Natural killer cell (primary cell): Measurements from ENCODE around the gene FRS2. TPM values are rescaled to one million over a fixed set of nuclear protein-coding genes. Genes with fewer than 3 reads are reported as not detected.

Source experiments
- ATAC-seq, 3 donors: fragments of 150-1000 bp in 2 of 3; fragments of 200-7000 bp in 1 of 3; cut with Tn5 transposase; 1 replicate in 1 of 3; 2 replicates in 2 of 3; pipeline ENCODE4 v1.10.0; 2021; ENCODE audit warnings: mild to moderate bottlenecking in 2 of 3, moderate library complexity in 2 of 3
- DNase-seq, 2 donors: peaks; one replicate each; pipeline versions ENCODE4 v3.0.0 to v3.0.0-alpha.2; 2013 to 2021; ENCODE audit warnings: mixed read lengths in 1 of 2
- H3K27ac ChIP-seq: one replicate; pipeline ENCODE4 v1.5.1; 2013; ENCODE audit warnings: mild to moderate bottlenecking, low read length
- H3K27me3 ChIP-seq: one replicate; pipeline ENCODE4 v1.6.1; 2013; ENCODE audit warnings: low read length; ENCODE audit not compliant: control insufficient read depth, insufficient read depth
- H3K36me3 ChIP-seq: one replicate; pipeline ENCODE4 v1.6.1; 2013; ENCODE audit warnings: low read length; ENCODE audit not compliant: control insufficient read depth, insufficient read depth
- H3K4me1 ChIP-seq: one replicate; pipeline ENCODE4 v1.6.1; 2013; ENCODE audit warnings: low read length; ENCODE audit not compliant: control insufficient read depth, insufficient read depth
- H3K4me3 ChIP-seq: one replicate; pipeline ENCODE4 v1.5.1; 2013; ENCODE audit warnings: low read length
- H3K9me3 ChIP-seq: one replicate; pipeline ENCODE4 v1.6.1; 2013; ENCODE audit warnings: low read length; ENCODE audit not compliant: control insufficient read depth, insufficient read depth
- H3K27ac Mint-ChIP-seq, 2 donors: one replicate each; pipeline ENCODE4 v1.8.0; 2022; ENCODE audit warnings: mild to moderate bottlenecking in 2 of 2, mixed read lengths in 2 of 2, moderate library complexity in 1 of 2
- H3K27me3 Mint-ChIP-seq, 2 donors: one replicate each; pipeline ENCODE4 v1.8.0; 2022; ENCODE audit warnings: low read depth in 2 of 2, mixed read lengths in 2 of 2
- H3K36me3 Mint-ChIP-seq: one replicate; pipeline ENCODE4 v1.8.0; 2022; ENCODE audit warnings: mixed read lengths
- H3K4me1 Mint-ChIP-seq, 2 donors: one replicate each; pipeline ENCODE4 v1.8.0; 2022; ENCODE audit warnings: mixed read lengths in 2 of 2
- H3K4me3 Mint-ChIP-seq: one replicate; pipeline ENCODE4 v1.8.0; 2022; ENCODE audit warnings: mild to moderate bottlenecking, moderate library complexity, mixed read lengths
- H3K9me3 Mint-ChIP-seq, 2 donors: one replicate each; pipeline ENCODE4 v1.8.0; 2022; ENCODE audit warnings: mixed read lengths in 2 of 2
- CTCF ChIP-seq: fragments of 200-600 bp; IDR thresholded peaks from one replicate; pipeline ENCODE4 v1.8.0; 2022; ENCODE audit warnings: antibody characterized with exemption
- WGBS: methylation state at CpG from one replicate; pipeline ENCODE4 v1.1.7; 2013; ENCODE audit warnings: missing lambda C conversion rate; ENCODE audit not compliant: insufficient coverage; 5-methylcytosine and 5-hydroxymethylcytosine counted together
- intact Hi-C: fragments of 100-400 bp; cut with micrococcal nuclease; formaldehyde crosslinking; loops from one replicate; pipeline ENCODE4 v1.14.2; 2022
- total RNA-seq, 4 donors: library from RNA; stranded (reverse); fragments of 120-200 nt in 1 of 4; gene quantifications; one replicate each; pipeline versions ENCODE4 v1.2.3 to v1.2.4, GENCODE V29; 2013 to 2022

FRS2 gene
- total RNA-seq, 3 donors from 2014 or later (not counting 1 experiment from before 2014, with no cell fraction given) = 25.6 to 33.8 (median 28.2) TPM

GRCh38 chr12:69579029-69579428, 108.8 kb downstream of the FRS2 start:
- ATAC-seq (no peak), DNase-seq (no peak)
- H3K27me3 Mint-ChIP-seq = no peaks in the 10 kb centered on the region
- intact Hi-C loops = no loop called here
- no peak overlapping the region for H3K27ac ChIP-seq
- H3K4me3 ChIP-seq = no peak overlapping the region
- H3K9me3 Mint-ChIP-seq = no peaks in the 10 kb centered on the region
- H3K4me1 Mint-ChIP-seq = no peaks in the 10 kb centered on the region
- no peak overlapping the region for H3K27ac Mint-ChIP-seq
- no peak overlapping the region for H3K4me3 Mint-ChIP-seq
- WGBS = 40% methylated on average over 2 of the region's 4 CpGs
- no peaks in the 10 kb centered on the region for H3K27me3 ChIP-seq
- H3K4me1 ChIP-seq = no peaks in the 10 kb centered on the region
- H3K36me3 ChIP-seq = peaks cover 15% of the 10 kb centered on the region
- H3K9me3 ChIP-seq = no peaks in the 10 kb centered on the region
- no peak for TF ChIP-seq CTCF
- H3K36me3 Mint-ChIP-seq = peaks cover 17% of the 10 kb centered on the region

GRCh38 chr12:69580074-69580473, 109.9 kb downstream of the FRS2 start:
- no peak for TF ChIP-seq CTCF
- no peaks in the 10 kb centered on the region for H3K27me3 Mint-ChIP-seq
- Histone ChIP-seq H3K9me3 (no peaks in the 10 kb centered on the region), H3K27me3 (no peaks in the 10 kb centered on the region), H3K4me1 (no peaks in the 10 kb centered on the region), H3K27ac (no peak overlapping the region), H3K36me3 (peaks cover 5% of the 10 kb centered on the region), H3K4me3 (no peak overlapping the region)
- ATAC-seq = peak in 1 of 3 donors; percentile 32
- no peak overlapping the region for H3K4me3 Mint-ChIP-seq
- no peak for DNase-seq
- H3K4me1 Mint-ChIP-seq = no peaks in the 10 kb centered on the region
- WGBS = 100% methylated on average over 1 of the region's 1 CpG
- H3K27ac Mint-ChIP-seq = peak overlapping the region in 1 of 2 donors; percentile 16
- intact Hi-C loops = no loop called here
- peaks cover 7% of the 10 kb centered on the region for H3K36me3 Mint-ChIP-seq
- H3K9me3 Mint-ChIP-seq = no peaks in the 10 kb centered on the region

- Histone ChIP-seq H3K4me3 (no peak overlapping the region), H3K27me3 (no peaks in the 10 kb centered on the region), H3K4me1 (peaks cover 8% of the 10 kb centered on the region), H3K27ac (no peak overlapping the region), H3K9me3 (no peaks in the 10 kb centered on the region), H3K36me3 (peaks cover 12% of the 10 kb centered on the region)
- no peaks in the 10 kb centered on the region for H3K27me3 Mint-ChIP-seq
- no peak for DNase-seq
- TF ChIP-seq CTCF = no peak
- peaks cover 8 to 9% of the 10 kb centered on the region in 2 donors for H3K4me1 Mint-ChIP-seq
- no peaks in the 10 kb centered on the region for H3K9me3 Mint-ChIP-seq
- H3K36me3 Mint-ChIP-seq = no peaks in the 10 kb centered on the region
- H3K27ac Mint-ChIP-seq = no peak overlapping the region
- no peak overlapping the region for H3K4me3 Mint-ChIP-seq
- ATAC-seq = no peak
- intact Hi-C loops = no loop called here
Measured at GRCh38 chr12:69583203-69583602, 113.0 kb downstream of the FRS2 start.
